ENCODE measurements around the gene GPR107. TPM values are rescaled to one million over a fixed set of nuclear protein-coding genes. Genes with fewer than 3 reads are reported as not detected.
"Not testable (repeated sequence)": the region's sequence is repeated elsewhere in the genome, so short reads cannot be mapped to it uniquely, and the experiment has no call there.

The GPR107 gene
- total RNA-seq = 20.4 TPM
- long read RNA-seq, full-length matches to known transcripts = 2 of 5 reads
- long read RNA-seq, partial matches to known transcripts = 1 of 5 reads
- long read RNA-seq, other reads (novel, unspliced or antisense) = 2 of 5 reads

GRCh38 chr9:130053504-130054324 is at the start of gene GPR107:
Gene GPR107 (plus strand): TSS chr9:130053906. CDS start chr9:130053933, 27 bp downstream.
- DNase-seq (peak; percentile 89), ATAC-seq (ENCODE audit: poor library complexity) (peak; percentile 98)
- intact Hi-C loops (cut with DNase I) = loop anchor here (10.0 kb wide), 1 partner anchor 929 kb away; no protein-coding TSS in a partner anchor

- DNase-seq (no peak), ATAC-seq (ENCODE audit: poor library complexity) (no peak)
- intact Hi-C loops (cut with DNase I) = no loop called here
These were observed 49.7 kb upstream of the GPR107 start for GRCh38 chr9:130003943-130004552.

GRCh38 chr9:130006952-130007351 is 46.8 kb upstream of the GPR107 start:
- ATAC-seq (ENCODE audit: poor library complexity); intact Hi-C loops (cut with DNase I); DNase-seq: not testable (repeated sequence)

- intact Hi-C loops (cut with DNase I) = no loop called here
- ATAC-seq (ENCODE audit: poor library complexity) (no peak), DNase-seq (no peak)
These were observed 45.2 kb upstream of the GPR107 start for GRCh38 chr9:130008538-130008937.

GRCh38 chr9:130009546-130009945 is 44.2 kb upstream of the GPR107 start:
- ATAC-seq (ENCODE audit: poor library complexity); intact Hi-C loops (cut with DNase I): not testable (repeated sequence)

GRCh38 chr9:130010151-130010988 is 43.3 kb upstream of the GPR107 start:
- intact Hi-C loops (cut with DNase I) = no loop called here
- ATAC-seq (ENCODE audit: poor library complexity) = no peak
- DNase-seq = no peak

More at GRCh38 chr9:130009546-130009945, 44.2 kb upstream of the GPR107 start:
- not testable (repeated sequence) for DNase-seq

- ATAC-seq (ENCODE audit: poor library complexity) (no peak), DNase-seq (no peak)
- intact Hi-C loops (cut with DNase I) = no loop called here
These were observed 40.4 kb upstream of the GPR107 start for GRCh38 chr9:130013326-130013725.

- intact Hi-C loops (cut with DNase I) = no loop called here
- no peak for DNase-seq
- no peak for ATAC-seq (ENCODE audit: poor library complexity)
These were observed 38.2 kb upstream of the GPR107 start for GRCh38 chr9:130015353-130016019.

GRCh38 chr9:130017076-130017475 is 36.6 kb upstream of the GPR107 start:
- intact Hi-C loops (cut with DNase I) = no loop called here
- ATAC-seq (ENCODE audit: poor library complexity) (no peak), DNase-seq (no peak)

- intact Hi-C loops (cut with DNase I); ATAC-seq (ENCODE audit: poor library complexity); DNase-seq: not testable (repeated sequence)
These were observed 36.2 kb upstream of the GPR107 start for GRCh38 chr9:130017510-130017909.

GRCh38 chr9:130018265-130018664 is 35.4 kb upstream of the GPR107 start:
- no peak for ATAC-seq (ENCODE audit: poor library complexity)
- intact Hi-C loops (cut with DNase I) = no loop called here

GRCh38 chr9:130020618-130021017 is 33.1 kb upstream of the GPR107 start:
- intact Hi-C loops (cut with DNase I) = no loop called here
- ATAC-seq (ENCODE audit: poor library complexity) (no peak), DNase-seq (no peak)

More at GRCh38 chr9:130018265-130018664, 35.4 kb upstream of the GPR107 start:
- no peak for DNase-seq

- intact Hi-C loops (cut with DNase I) = no loop called here
- DNase-seq (no peak), ATAC-seq (ENCODE audit: poor library complexity) (no peak)
These were observed 32.6 kb upstream of the GPR107 start for GRCh38 chr9:130021123-130021522.

- intact Hi-C loops (cut with DNase I); DNase-seq: not testable (repeated sequence)
These were observed 31.9 kb upstream of the GPR107 start for GRCh38 chr9:130021842-130022241.

GRCh38 chr9:130022566-130023143 is 31.1 kb upstream of the GPR107 start:
- intact Hi-C loops (cut with DNase I) = no loop called here
- ATAC-seq (ENCODE audit: poor library complexity) (no peak), DNase-seq (no peak)

More at GRCh38 chr9:130021842-130022241, 31.9 kb upstream of the GPR107 start:
- ATAC-seq (ENCODE audit: poor library complexity) = not testable (repeated sequence)

- DNase-seq (no peak), ATAC-seq (ENCODE audit: poor library complexity) (peak; percentile 13)
- intact Hi-C loops (cut with DNase I) = no loop called here
These were observed 30.4 kb upstream of the GPR107 start for GRCh38 chr9:130023144-130023787.

- DNase-seq (no peak), ATAC-seq (ENCODE audit: poor library complexity) (no peak)
- intact Hi-C loops (cut with DNase I) = no loop called here
These were observed 29.6 kb upstream of the GPR107 start for GRCh38 chr9:130023994-130024596.

Measured in Right ventricle myocardium superior (tissue), 1 donor.